Hepatocyte (in vitro differentiated cells): Measurements from ENCODE around the gene TSFM. TPM values are rescaled to one million over a fixed set of nuclear protein-coding genes. Genes with fewer than 3 reads are reported as not detected.

Experiments
- DNase-seq: peaks from one replicate; pipeline ENCODE4 v3.0.0-alpha.2; 2016; ENCODE audit warnings: low spot score
- H2AFZ ChIP-seq: fragments of 200-600 bp; sonication (generic); 2 replicates; pipeline ENCODE4 v1.6.0; 2016; ENCODE audit warnings: antibody characterized with exemption, mild to moderate bottlenecking
- H3K27ac ChIP-seq: fragments of 200-600 bp; sonication (generic); 2 replicates; pipeline ENCODE4 v1.5.1; 2016; ENCODE audit warnings: mild to moderate bottlenecking
- H3K27me3 ChIP-seq: fragments of 200-600 bp; sonication (generic); 2 replicates; pipeline ENCODE4 v1.6.1; 2016
- H3K36me3 ChIP-seq: fragments of 200-600 bp; sonication (generic); replicated peaks from 2 replicates; pipeline ENCODE4 v1.5.1; 2016; ENCODE audit warnings: low read depth; ENCODE audit not compliant: insufficient read depth
- H3K4me1 ChIP-seq: fragments of 200-600 bp; sonication (generic); 2 replicates; pipeline ENCODE4 v1.5.1; 2016; ENCODE audit warnings: mild to moderate bottlenecking, moderate library complexity; ENCODE audit not compliant: insufficient read depth
- H3K4me2 ChIP-seq: fragments of 200-600 bp; sonication (generic); 2 replicates; pipeline ENCODE4 v1.6.0; 2016
- H3K4me3 ChIP-seq: fragments of 200-600 bp; sonication (generic); 2 replicates; pipeline ENCODE4 v1.5.1; 2016; ENCODE audit warnings: mild to moderate bottlenecking
- H3K79me2 ChIP-seq: fragments of 200-600 bp; sonication (generic); 2 replicates; pipeline ENCODE4 v1.6.0; 2017; ENCODE audit warnings: mild to moderate bottlenecking
- H3K9me2 ChIP-seq: fragments of 200-600 bp; sonication (generic); replicated peaks from 2 replicates; pipeline ENCODE4 v1.6.0; 2017; ENCODE audit warnings: mild to moderate bottlenecking; ENCODE audit not compliant: insufficient read depth
- H3K9me3 ChIP-seq: fragments of 200-600 bp; sonication (generic); 2 replicates; pipeline ENCODE4 v1.5.1; 2016; ENCODE audit warnings: low read depth, mild to moderate bottlenecking
- H4K20me1 ChIP-seq: fragments of 200-600 bp; sonication (generic); 2 replicates; pipeline ENCODE4 v1.6.0; 2016; ENCODE audit warnings: mild to moderate bottlenecking; ENCODE audit not compliant: insufficient read depth, poor library complexity, severe bottlenecking
- CTCF ChIP-seq: fragments of 200-600 bp; sonication (generic); IDR thresholded peaks from 2 replicates; pipeline ENCODE4 v1.5.1; 2016; ENCODE audit warnings: antibody characterized with exemption, mild to moderate bottlenecking; ENCODE audit not compliant: poor library complexity
- EZH2 ChIP-seq: fragments of 200-600 bp; sonication (generic); IDR thresholded peaks from 2 replicates; pipeline ENCODE4 v1.6.1; 2016; ENCODE audit warnings: antibody characterized with exemption, mild to moderate bottlenecking, borderline replicate concordance
- EZH2phosphoT487 ChIP-seq: fragments of 200-600 bp; sonication (generic); IDR thresholded peaks from one replicate; pipeline ENCODE4 v1.6.1; 2018; ENCODE audit warnings: antibody characterized with exemption, mild to moderate bottlenecking, low read depth, moderate library complexity; ENCODE audit not compliant: unreplicated experiment, severe bottlenecking
- WGBS: methylation state at CpG from one replicate; pipeline ENCODE4 v1.1.6; 2016; ENCODE audit warnings: low lambda C conversion rate; ENCODE audit errors: missing lambda C conversion rate; 5-methylcytosine and 5-hydroxymethylcytosine counted together
- polyA plus RNA-seq: library from polyadenylated mRNA; unstranded; fragments of >200 nt; fragmentation: Nextera tagmentation; extraction: Ambion mirVana; gene quantifications from 2 replicates; pipeline ENCODE4 v1.2.1, GENCODE V29; 2016
- total RNA-seq: library from RNA; depleted of rRNA; stranded (reverse); fragments of >200 nt; gene quantifications from 2 replicates; pipeline ENCODE4 v1.2.3, GENCODE V29; 2014

TSFM gene
- total and polyA plus RNA-seq, 2 experiments from 2014 or later = 15.7 to 38.9 TPM

GRCh38 chr12:57835366-57836288, 53.0 kb downstream of the TSFM start:
- Histone ChIP-seq H4K20me1 (peaks cover 99% of the 10 kb centered on the region), H3K4me3 (no peak overlapping the region), H3K4me2 (peak overlapping the region; percentile 91), H3K27me3 (no peaks in the 10 kb centered on the region), H3K9me2 (no peaks in the 10 kb centered on the region), H3K9me3 (no peaks in the 10 kb centered on the region), H3K36me3 (no peaks in the 10 kb centered on the region), H3K79me2 (peaks cover 99% of the 10 kb centered on the region), H2AFZ (no peak overlapping the region), H3K4me1 (peaks cover 88% of the 10 kb centered on the region), H3K27ac (peak overlapping the region; percentile 33)
- WGBS = 75% methylated on average over 9 of the region's 9 CpGs
- no peak for DNase-seq
- TF ChIP-seq EZH2phosphoT487 (no peak), CTCF (no peak), EZH2 (no peak)

DNA sequence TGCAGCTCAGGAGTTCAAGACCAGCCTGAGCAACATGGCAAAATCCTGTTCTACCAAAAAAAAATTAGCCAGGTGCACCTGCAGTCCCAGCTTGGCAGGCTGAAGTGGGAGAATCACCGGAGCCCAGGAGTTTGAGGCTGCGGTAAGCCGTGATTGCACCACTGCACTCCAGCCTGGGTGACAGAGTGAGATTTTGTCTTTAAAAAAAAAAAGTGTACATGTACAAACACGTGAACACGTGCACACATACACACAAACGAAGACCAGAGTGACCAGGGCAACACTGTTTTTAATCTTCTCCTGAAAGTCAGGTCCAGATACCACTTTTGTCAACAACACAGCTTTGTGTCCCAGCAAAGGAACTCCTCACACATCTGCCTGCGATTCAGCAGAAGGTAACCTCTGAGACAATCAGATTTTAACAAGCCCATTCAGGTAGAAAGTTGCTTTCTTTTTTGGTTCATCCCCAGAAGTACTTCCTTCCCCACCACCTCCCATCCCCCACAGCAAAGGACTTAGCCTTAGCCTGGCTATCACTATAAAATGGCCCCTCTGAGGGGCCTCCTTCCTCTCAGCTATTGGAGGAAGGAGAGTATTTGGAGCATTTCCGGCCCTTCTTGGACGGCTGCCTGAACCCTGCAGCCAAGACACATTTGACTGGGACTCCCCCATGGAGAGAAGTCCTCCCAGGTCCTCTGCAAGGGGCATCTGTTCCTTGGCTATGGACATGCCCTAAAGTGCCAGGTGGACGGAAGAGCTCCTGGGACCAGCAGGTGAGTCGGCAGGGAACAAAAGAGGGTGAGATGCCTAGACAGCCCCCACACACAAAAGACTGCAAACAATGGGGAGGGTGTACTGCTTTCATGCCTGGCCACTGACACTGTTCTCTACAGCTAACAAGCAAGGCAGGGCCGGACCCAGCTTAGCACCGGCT, 54.1 kb downstream of the TSFM start:
- peak; percentile 71 for DNase-seq
- H3K4me3 ChIP-seq = no peak overlapping the region
- TF ChIP-seq EZH2phosphoT487 (no peak), EZH2 (no peak)
- H3K9me3 ChIP-seq = no peaks in the 10 kb centered on the region
- H4K20me1 ChIP-seq = peaks cover 100% of the 10 kb centered on the region
- H2AFZ ChIP-seq = no peak overlapping the region
- no peaks in the 10 kb centered on the region for H3K27me3 ChIP-seq
- H3K4me1 ChIP-seq = peaks cover 95% of the 10 kb centered on the region
- peak overlapping the region; percentile 91 for H3K4me2 ChIP-seq
- peaks cover 100% of the 10 kb centered on the region for H3K79me2 ChIP-seq
- no peaks in the 10 kb centered on the region for H3K9me2 ChIP-seq
- 38% methylated on average over 13 of the region's 13 CpGs for WGBS
- H3K36me3 ChIP-seq = no peaks in the 10 kb centered on the region
- H3K27ac ChIP-seq = peak overlapping the region; percentile 71

DNA sequence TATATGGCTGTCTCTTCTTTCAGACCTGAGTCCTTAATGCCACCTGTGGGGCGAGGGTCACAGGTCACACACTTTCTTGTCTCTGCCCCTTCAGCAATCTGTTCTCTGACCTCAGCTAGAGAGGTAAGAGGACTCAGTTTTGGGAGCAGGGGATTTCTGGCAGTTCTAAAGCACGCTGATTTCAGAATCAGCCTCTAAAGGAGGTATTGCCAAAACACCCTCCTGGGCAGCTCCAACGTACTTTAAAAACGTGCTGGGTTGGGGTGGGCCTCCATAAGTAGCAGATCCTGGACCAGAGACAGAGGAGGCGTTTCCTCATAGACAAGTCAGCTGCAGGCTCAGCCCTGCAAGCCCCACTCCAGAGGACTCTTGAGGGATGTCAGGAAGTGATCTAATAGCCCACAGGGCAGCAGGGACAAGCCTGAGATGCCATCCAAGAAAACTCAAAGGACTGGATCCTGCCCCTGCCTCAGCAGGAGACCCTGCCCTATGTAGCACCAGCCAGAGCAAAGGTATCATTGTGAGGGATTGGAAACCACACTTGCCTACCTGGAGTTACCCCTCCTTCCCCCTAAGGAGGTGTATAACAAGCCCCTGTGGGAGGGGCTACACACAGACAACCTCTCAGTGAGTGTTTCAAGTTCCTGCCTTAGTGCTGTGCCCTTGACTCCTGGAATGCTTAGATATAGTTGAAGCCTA, 55.4 kb downstream of the TSFM start:
- H3K4me3 ChIP-seq = no peak overlapping the region
- no peak for TF ChIP-seq EZH2
- TF ChIP-seq CTCF = no peak
- no peak for TF ChIP-seq EZH2phosphoT487
- H3K9me2 ChIP-seq = no peaks in the 10 kb centered on the region
- peak overlapping the region; percentile 91 for H3K4me2 ChIP-seq
- DNase-seq = peak; percentile 54
- no peak overlapping the region for H2AFZ ChIP-seq
- no peaks in the 10 kb centered on the region for H3K27me3 ChIP-seq
- no peaks in the 10 kb centered on the region for H3K36me3 ChIP-seq
- 44% methylated on average over 5 of the region's 5 CpGs for WGBS
- H3K79me2 ChIP-seq = peaks cover 100% of the 10 kb centered on the region
- no peaks in the 10 kb centered on the region for H3K9me3 ChIP-seq
- H3K27ac ChIP-seq = peak overlapping the region; percentile 57
- H4K20me1 ChIP-seq = peaks cover 100% of the 10 kb centered on the region
- peaks cover 95% of the 10 kb centered on the region for H3K4me1 ChIP-seq
